ENCODE results near the gene ATP9A.

ATP9A gene

GRCh38 chr20:51554538-51555165 is 213.5 kb downstream of the ATP9A start:
- DNase-seq (ENCODE audit: low read depth in 3 of 3), result no peak

DNA sequence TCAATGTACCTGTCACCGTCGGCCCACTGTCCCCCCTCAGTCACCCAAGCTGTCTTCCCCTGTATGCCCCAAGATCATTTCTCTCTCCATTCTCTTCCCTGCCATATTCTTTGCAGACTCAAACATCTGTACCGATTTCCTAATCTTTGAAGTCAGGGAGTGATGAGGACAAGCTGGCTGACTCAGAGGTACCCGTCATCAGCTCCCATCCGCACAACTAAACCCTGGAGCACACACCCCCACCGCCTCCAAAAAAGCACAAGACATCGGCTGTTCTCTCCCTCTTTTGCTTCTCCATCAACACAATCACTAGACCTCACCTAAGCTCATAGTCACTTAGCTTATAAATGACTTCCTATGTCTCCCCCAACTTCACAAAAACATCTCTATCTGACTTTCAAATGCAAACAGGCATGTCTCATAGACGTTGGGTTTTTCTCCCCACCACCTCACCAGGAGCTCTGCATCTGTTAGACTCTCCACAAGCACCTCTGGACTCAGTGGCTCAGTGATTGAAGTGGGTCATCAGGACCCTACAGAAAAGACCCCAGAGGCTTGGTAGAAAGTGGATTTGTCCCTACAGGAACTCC is 214.2 kb downstream of the ATP9A start:
- DNase-seq (ENCODE audit: low read depth in 3 of 3), result no peak

DNA sequence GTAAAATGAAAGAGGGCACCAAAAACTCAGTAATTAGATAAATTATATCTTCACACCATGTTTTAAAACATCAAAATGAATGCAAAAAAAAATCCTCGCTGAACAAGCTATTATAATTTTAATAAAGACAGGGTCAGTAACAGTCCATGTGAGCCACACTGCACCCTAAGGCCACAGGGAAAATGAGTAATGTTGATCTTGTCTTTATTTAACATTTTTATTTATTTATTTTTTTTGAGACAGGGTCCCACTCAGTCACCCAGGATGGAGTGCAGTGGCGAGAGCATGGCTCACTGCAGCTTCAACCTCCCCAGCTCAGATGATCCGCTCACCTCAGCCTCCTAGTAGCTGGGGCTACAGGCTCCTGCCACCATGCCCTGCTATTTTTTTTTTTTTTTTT is 217.0 kb downstream of the ATP9A start:
- DNase-seq (ENCODE audit: low read depth in 3 of 3), result no peak

DNA sequence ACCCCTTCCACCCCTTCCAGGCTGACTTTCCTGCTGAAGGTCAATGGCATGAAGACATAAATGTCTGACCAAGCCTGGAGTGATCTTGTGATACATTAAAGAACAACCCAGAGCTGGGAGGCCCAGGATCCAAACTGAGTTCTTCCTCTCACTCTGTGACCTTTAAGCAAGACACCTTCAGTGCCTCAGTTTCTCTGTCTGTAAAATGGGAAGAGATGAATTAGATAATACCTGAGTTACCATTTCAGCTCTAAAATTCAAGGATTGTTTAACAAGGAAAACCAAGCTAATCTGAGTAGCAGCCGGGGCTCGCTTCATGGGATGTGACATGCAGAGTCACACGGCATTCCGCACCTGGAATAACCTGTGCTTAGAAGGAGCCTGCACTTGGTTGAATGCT is 218.7 kb downstream of the ATP9A start:
- DNase-seq (ENCODE audit: low read depth in 3 of 3), result no peak

DNA sequence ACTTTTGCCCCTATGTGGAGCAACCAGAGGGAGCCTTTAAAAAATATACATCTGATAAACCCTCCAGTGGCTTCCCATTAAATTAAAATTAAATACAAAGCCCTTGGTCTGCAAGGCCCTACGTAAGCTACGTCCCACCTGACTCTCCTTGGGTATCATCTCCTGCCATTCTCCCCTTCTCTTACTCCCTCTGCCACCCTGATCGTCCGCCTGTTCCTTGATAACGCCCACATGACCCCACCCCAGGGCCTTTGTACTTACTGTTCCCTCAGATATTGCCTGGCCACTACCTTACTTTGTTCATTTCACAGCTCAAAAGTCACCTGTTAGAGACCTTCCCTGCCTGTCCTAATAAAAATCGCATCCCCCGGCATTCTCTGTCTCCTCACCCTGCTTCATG is 220.2 kb downstream of the ATP9A start:
- no peak for DNase-seq (ENCODE audit: low read depth in 3 of 3)
